IMR-90 (cell line): ENCODE measurements around the gene MRGPRD. TPM values are rescaled to one million over a fixed set of nuclear protein-coding genes. Genes with fewer than 3 reads are reported as not detected.

Experiments
- ATAC-seq: fragments of 200-7000 bp; cut with Tn5 transposase; 2 replicates; pipeline ENCODE4 v1.9.1; 2020; ENCODE audit warnings: low read depth, mild to moderate bottlenecking, moderate library complexity
- BruUV-seq: library from RNA; stranded (reverse); fragments of 400-500 nt; replicated peaks from 2 replicates; lab custom pipeline; 2021; lab: Mats Ljungman, UMichigan
- CTCF ChIA-PET: fragments of 300-600 bp; formaldehyde crosslinking; extraction: SDS; loops from one replicate; lab custom pipeline; 2021; ENCODE audit warnings: antibody characterized with exemption; lab: Yijun Ruan, JAX
- POLR2A ChIA-PET: fragments of 300-600 bp; sonication (Branson Sonifier 250); formaldehyde crosslinking; loops from one replicate; lab custom pipeline; 2022; ENCODE audit warnings: antibody characterized with exemption; ENCODE audit not compliant: unreplicated experiment; lab: Charles Lee
- DNase-seq: peaks from one replicate; pipeline ENCODE4 v3.0.0; 2013
- H2AFZ ChIP-seq: replicated peaks from 2 replicates; pipeline ENCODE3; 2013; ENCODE audit warnings: low read length, mild to moderate bottlenecking; ENCODE audit not compliant: poor library complexity
- H2AK5ac ChIP-seq: 2 replicates; pipeline ENCODE4 v1.6.1; 2013; ENCODE audit warnings: low read depth, low read length, inconsistent platforms
- H2AK9ac ChIP-seq: replicated peaks from 2 replicates; pipeline ENCODE3; 2013; ENCODE audit warnings: mild to moderate bottlenecking, low read depth, low read length, moderate library complexity; ENCODE audit not compliant: poor library complexity
- H2BK120ac ChIP-seq: 2 replicates; pipeline ENCODE4 v1.6.1; 2013; ENCODE audit warnings: low read depth, low read length, inconsistent platforms
- H2BK15ac ChIP-seq: 3 replicates; pipeline ENCODE4 v1.6.1; 2013; ENCODE audit warnings: low read depth, low read length, inconsistent platforms
- H2BK20ac ChIP-seq: 2 replicates; pipeline ENCODE4 v1.6.1; 2013; ENCODE audit warnings: low read depth, mild to moderate bottlenecking, inconsistent platforms, low read length, moderate library complexity
- H2BK5ac ChIP-seq: 2 replicates; pipeline ENCODE4 v1.6.1; 2013; ENCODE audit warnings: mild to moderate bottlenecking, low read depth, low read length, inconsistent platforms; ENCODE audit not compliant: poor library complexity, severe bottlenecking
- H3K14ac ChIP-seq: replicated peaks from 2 replicates; pipeline ENCODE4 v1.6.1; 2013; ENCODE audit warnings: low read depth, low read length, inconsistent platforms
- H3K18ac ChIP-seq: 2 replicates; pipeline ENCODE4 v1.6.1; 2013; ENCODE audit warnings: low read depth, low read length, control low read depth
- H3K23ac ChIP-seq: 2 replicates; pipeline ENCODE4 v1.6.1; 2013; ENCODE audit warnings: low read depth, low read length, inconsistent platforms
- H3K27ac ChIP-seq: 2 replicates; pipeline ENCODE4 v1.5.1; 2013; ENCODE audit warnings: mild to moderate bottlenecking, control low read depth, low read length; ENCODE audit not compliant: insufficient read depth
- H3K27me3 ChIP-seq: 2 replicates; pipeline ENCODE4 v1.6.1; 2013; ENCODE audit warnings: low read length; ENCODE audit not compliant: control insufficient read depth, insufficient read depth
- H3K36me3 ChIP-seq: 2 replicates; pipeline ENCODE4 v1.6.1; 2013; ENCODE audit warnings: low read length, mixed read lengths; ENCODE audit not compliant: control insufficient read depth, insufficient read depth
- H3K4ac ChIP-seq: 2 replicates; pipeline ENCODE4 v1.6.1; 2013; ENCODE audit warnings: low read depth, low read length, inconsistent platforms
- H3K4me1 ChIP-seq: 2 replicates; pipeline ENCODE4 v1.6.1; 2013; ENCODE audit warnings: low read length, mixed read lengths; ENCODE audit not compliant: control insufficient read depth, insufficient read depth
- H3K4me2 ChIP-seq: 2 replicates; pipeline ENCODE4 v1.6.1; 2013; ENCODE audit warnings: low read depth, mild to moderate bottlenecking, control low read depth, low read length, moderate library complexity
- H3K4me3 ChIP-seq: 2 replicates; pipeline ENCODE4 v1.5.1; 2013; ENCODE audit warnings: low read depth, mild to moderate bottlenecking, control low read depth, low read length, moderate library complexity; ENCODE audit not compliant: insufficient read depth
- H3K56ac ChIP-seq: 2 replicates; pipeline ENCODE4 v1.6.1; 2013; ENCODE audit warnings: low read length, inconsistent platforms; ENCODE audit not compliant: insufficient read depth; ENCODE audit errors: extremely low read depth
- H3K79me1 ChIP-seq, 2 experiments: 2 replicates each; pipeline ENCODE4 v1.6.1; 2013; ENCODE audit warnings: low read length in 2 of 2, inconsistent platforms in 1 of 2, low read depth in 1 of 2
- H3K9ac ChIP-seq: 2 replicates; pipeline ENCODE4 v1.6.1; 2013; ENCODE audit warnings: low read depth, low read length, control low read depth
- H3K9me1 ChIP-seq: 2 replicates; pipeline ENCODE4 v1.6.1; 2013; ENCODE audit warnings: low read length, inconsistent platforms; ENCODE audit not compliant: insufficient read depth
- H3K9me3 ChIP-seq: 2 replicates; pipeline ENCODE4 v1.6.1; 2013; ENCODE audit warnings: low read length; ENCODE audit not compliant: control insufficient read depth, insufficient read depth
- H4K20me1 ChIP-seq: 2 replicates; pipeline ENCODE4 v1.6.1; 2013; ENCODE audit warnings: low read length, inconsistent platforms; ENCODE audit not compliant: insufficient read depth
- H4K5ac ChIP-seq: 2 replicates; pipeline ENCODE4 v1.6.1; 2013; ENCODE audit warnings: mild to moderate bottlenecking, low read depth, low read length, control low read depth
- H4K8ac ChIP-seq, 2 experiments: 2 replicates each; pipeline ENCODE4 v1.6.1; 2013; ENCODE audit warnings: low read depth in 2 of 2, low read length in 2 of 2, control low read depth in 1 of 2, inconsistent platforms in 1 of 2
- H4K91ac ChIP-seq: 2 replicates; pipeline ENCODE4 v1.6.1; 2013; ENCODE audit warnings: low read depth, low read length, inconsistent platforms; ENCODE audit not compliant: insufficient read depth
- CEBPB ChIP-seq: IDR thresholded peaks from 2 replicates; pipeline ENCODE4 v1.6.1; 2012; ENCODE audit warnings: low read depth, low read length, improper control_type of control experiment
- MAZ ChIP-seq: IDR thresholded peaks from 2 replicates; pipeline ENCODE4 v1.6.1; 2012; ENCODE audit warnings: low read depth, mild to moderate bottlenecking, low read length, improper control_type of control experiment, moderate library complexity, borderline replicate concordance
- POLR2A ChIP-seq: IDR thresholded peaks from 2 replicates; pipeline ENCODE4 v1.6.1; 2012; ENCODE audit warnings: mild to moderate bottlenecking, low read depth, low read length
- RAD21 ChIP-seq: IDR thresholded peaks from 2 replicates; pipeline ENCODE4 v1.6.1; 2012; ENCODE audit warnings: low read length, improper control_type of control experiment
- WGBS, 2 experiments: methylation state at CpG; one replicate each; pipeline versions ENCODE4 v1.1.5 to v1.1.7; 2013; ENCODE audit warnings: missing lambda C conversion rate in 2 of 2; ENCODE audit not compliant: insufficient read length in 1 of 2; ENCODE audit errors: extremely low coverage in 2 of 2; 5-methylcytosine and 5-hydroxymethylcytosine counted together
- dilution Hi-C: fragments of 300-500 bp; cut with HindIII; formaldehyde crosslinking; loops from one replicate; pipeline ENCODE4 v1.14.3; 2018; ENCODE audit warnings: low sequenced_read_pairs; ENCODE audit not compliant: unreplicated experiment
- in situ Hi-C: fragments of 300-500 bp; cut with MboI; formaldehyde crosslinking; loops from 3 replicates; pipeline ENCODE4 v1.14.3; 2019; ENCODE audit warnings: low sequenced_read_pairs, inconsistent platforms, mixed read lengths
- intact Hi-C: fragments of 100-400 bp; cut with micrococcal nuclease; formaldehyde crosslinking; loops from 2 replicates; pipeline ENCODE4 v1.10.0; 2022
- polyA plus RNA-seq, 3 experiments: library from polyadenylated mRNA; depleted of rRNA; stranded (reverse); fragments of >200 nt; gene quantifications; 2 replicates each; pipeline ENCODE4 v1.2.3, GENCODE V29; 2012; ENCODE audit warnings: low replicate concordance in 1 of 3
- total RNA-seq: library from RNA; depleted of rRNA; stranded (reverse); fragments of >200 nt; gene quantifications from 2 replicates; pipeline ENCODE4 v1.2.3, GENCODE V29; 2012
- TF ChIP-seq, protein P1 (sequence below): fragments of 150-350 bp; IDR thresholded peaks from 2 replicates; pipeline ENCODE4 v1.6.1; 2017; ENCODE audit warnings: mild to moderate bottlenecking, antibody characterized with exemption, low read length, low read depth
- TF ChIP-seq, protein P2 (sequence below): fragments of 150-350 bp; IDR thresholded peaks from 2 replicates; pipeline ENCODE4 v1.6.1; 2016; ENCODE audit warnings: low read depth, mild to moderate bottlenecking, low read length, moderate library complexity, borderline replicate concordance

Gene MRGPRD
- total and polyA plus RNA-seq, 2 of the 4 experiments (the other 2 are of a cell fraction), result not detected

DNA sequence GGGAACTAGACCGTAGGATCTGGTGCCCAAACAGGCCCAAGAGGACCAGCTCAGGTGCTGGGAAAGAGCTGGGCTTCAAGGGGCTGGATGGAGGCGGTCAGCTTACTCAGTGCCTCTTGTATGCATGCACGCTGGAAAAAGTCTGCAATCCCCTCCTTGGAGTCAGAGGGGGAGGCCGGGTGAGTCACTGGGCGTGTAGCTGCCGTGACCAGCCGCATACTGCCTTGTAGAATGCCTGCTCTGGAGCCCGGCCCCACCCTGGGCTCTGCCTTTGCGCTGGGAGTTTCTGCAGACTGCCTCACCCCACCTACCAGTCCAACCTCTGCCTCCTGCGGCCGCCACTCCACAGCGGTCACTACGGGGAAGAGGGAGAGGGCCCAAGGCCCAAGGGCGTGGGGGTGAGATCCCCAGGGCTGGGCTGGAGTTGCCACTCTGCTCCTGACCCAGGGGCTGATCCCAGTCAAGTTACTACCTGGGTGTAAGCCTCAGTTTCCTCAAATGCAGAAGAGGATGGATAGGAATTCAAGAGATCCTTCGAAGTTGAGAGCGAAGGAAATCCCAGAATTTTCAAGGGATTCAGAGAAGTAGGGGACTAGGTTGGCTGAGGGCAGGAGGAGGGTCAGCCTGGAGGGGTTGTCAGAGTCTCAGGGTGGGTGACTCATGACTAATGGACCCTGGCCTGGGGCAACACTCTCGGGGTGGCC lies 28.1 kb upstream of the MRGPRD start (continued):
- TF ChIP-seq, protein P1, sequence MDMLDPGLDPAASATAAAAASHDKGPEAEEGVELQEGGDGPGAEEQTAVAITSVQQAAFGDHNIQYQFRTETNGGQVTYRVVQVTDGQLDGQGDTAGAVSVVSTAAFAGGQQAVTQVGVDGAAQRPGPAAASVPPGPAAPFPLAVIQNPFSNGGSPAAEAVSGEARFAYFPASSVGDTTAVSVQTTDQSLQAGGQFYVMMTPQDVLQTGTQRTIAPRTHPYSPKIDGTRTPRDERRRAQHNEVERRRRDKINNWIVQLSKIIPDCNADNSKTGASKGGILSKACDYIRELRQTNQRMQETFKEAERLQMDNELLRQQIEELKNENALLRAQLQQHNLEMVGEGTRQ, result no peak
- TF ChIP-seq POLR2A, result peak; percentile 60; the same call in 1 of the 2 replicates

DNA sequence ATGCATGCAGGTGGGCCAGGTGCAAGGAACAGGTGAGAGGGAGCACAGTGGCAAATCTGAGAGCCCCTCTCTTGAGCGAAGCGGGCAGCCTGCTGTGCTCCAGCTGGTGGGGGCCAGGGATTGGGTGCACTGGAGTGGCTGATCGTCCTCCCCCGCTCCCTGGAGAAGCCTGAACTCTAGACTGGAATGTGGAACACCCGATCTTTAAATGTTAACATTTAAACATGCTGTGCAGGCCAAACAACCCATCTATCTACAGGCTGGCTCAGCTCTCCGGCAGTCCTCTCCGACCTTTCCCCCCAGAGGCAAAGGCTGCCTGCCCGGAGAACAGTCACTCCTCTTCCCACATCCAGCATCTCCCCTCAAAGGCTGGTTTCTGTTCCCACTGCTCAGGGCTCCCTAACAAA lies 27.2 kb upstream of the MRGPRD start:
- Histone ChIP-seq H2AK5ac (peak overlapping the region; percentile 88), H2BK15ac (peak overlapping the region; percentile 86; the same call in 2 of the 3 replicates), H2BK20ac (peak overlapping the region; percentile 68), H4K5ac (peak overlapping the region; percentile 79), H3K9ac (peak overlapping the region; percentile 43), H3K79me1 (peaks cover 26 to 76% of the 10 kb centered on the region in 2 experiments), H3K27ac (peak overlapping the region; percentile 90), H3K4me1 (peaks cover 38% of the 10 kb centered on the region), H2AFZ (peak overlapping the region; percentile 59), H3K4me3 (no peak overlapping the region), H3K4ac (peak overlapping the region; percentile 94), H3K14ac (peak overlapping the region; percentile 77), H4K8ac (peak overlapping the region; percentile 77 to 88), H2AK9ac (peak overlapping the region; percentile 98), H4K91ac (peak overlapping the region; percentile 98), H3K36me3 (peaks cover 42% of the 10 kb centered on the region), H2BK5ac (peak overlapping the region; percentile 94), H3K9me3 (no peaks in the 10 kb centered on the region), H3K56ac (peak overlapping the region; percentile 85), H2BK120ac (peak overlapping the region; percentile 86), H3K4me2 (peak overlapping the region; percentile 59), H3K9me1 (peaks cover 20% of the 10 kb centered on the region), H4K20me1 (peaks cover 8% of the 10 kb centered on the region), H3K23ac (peak overlapping the region; percentile 80), H3K27me3 (no peaks in the 10 kb centered on the region), H3K18ac (peak overlapping the region; percentile 75)
- in situ Hi-C loops, result loop anchor here (5.0 kb wide), 1 partner anchor 74 kb away; no protein-coding TSS in a partner anchor
- intact Hi-C loops, result no loop called here
- ATAC-seq (peak; percentile 24), DNase-seq (peak; percentile 71)
- CTCF ChIA-PET, result interaction anchor here (0.6 to 0.7 kb wide), 2 partner anchors 61 to 865 kb away, joined by 3 read pairs; no protein-coding TSS in a partner anchor
- TF ChIP-seq, protein P2, sequence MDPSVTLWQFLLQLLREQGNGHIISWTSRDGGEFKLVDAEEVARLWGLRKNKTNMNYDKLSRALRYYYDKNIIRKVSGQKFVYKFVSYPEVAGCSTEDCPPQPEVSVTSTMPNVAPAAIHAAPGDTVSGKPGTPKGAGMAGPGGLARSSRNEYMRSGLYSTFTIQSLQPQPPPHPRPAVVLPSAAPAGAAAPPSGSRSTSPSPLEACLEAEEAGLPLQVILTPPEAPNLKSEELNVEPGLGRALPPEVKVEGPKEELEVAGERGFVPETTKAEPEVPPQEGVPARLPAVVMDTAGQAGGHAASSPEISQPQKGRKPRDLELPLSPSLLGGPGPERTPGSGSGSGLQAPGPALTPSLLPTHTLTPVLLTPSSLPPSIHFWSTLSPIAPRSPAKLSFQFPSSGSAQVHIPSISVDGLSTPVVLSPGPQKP, result no peak
- TF ChIP-seq RAD21 (0 out of 2 replicates have a peak, but pooled peaks have one; percentile 2), MAZ (peak; percentile 69; the same call in 1 of the 2 replicates), CEBPB (no peak)
- TF ChIP-seq, protein P1, result no peak
- 6% methylated on average over 3 of the region's 8 CpGs; no CpG with 5 or more reads in 1 of the 2 experiments for WGBS, 2 experiments
- BruUV-seq, result no TSS peak
- POLR2A ChIA-PET, result interaction anchor here (0.9 to 1.7 kb wide), 2 partner anchors 36 to 41 kb away, joined by 3 to 11 read pairs; partner anchors contain the start of gene TPCN2
- dilution Hi-C loops, result no loop called here
